Adrenal gland (tissue), 12 donors: ENCODE measurements around the gene TPM1. TPM values are rescaled to one million over a fixed set of nuclear protein-coding genes. Genes with fewer than 3 reads are reported as not detected.
A peak's percentile ranks its signal among the peaks of the same experiment; 100 is the strongest.

Experiments
- DNase-seq, 7 donors: peaks; one replicate each; pipeline ENCODE4 v3.0.0-alpha.2; 2019 to 2020
- H3K27ac ChIP-seq, 5 donors: fragments of 200-600 bp; sonication (generic) in 4 of 5; 1 replicate in 3 of 5; 2 replicates in 2 of 5; pipeline versions ENCODE4 v1.5.1 to v1.8.0; 2016 to 2020; ENCODE audit warnings: mild to moderate bottlenecking in 1 of 5
- H3K27me3 ChIP-seq: fragments of 200-600 bp; 2 replicates; pipeline ENCODE4 v1.8.0; 2021
- H3K36me3 ChIP-seq, 2 donors: fragments of 200-600 bp; replicated peaks in 1 of 2; 1 replicate in 1 of 2; 2 replicates in 1 of 2; pipeline versions ENCODE4 v1.5.1 to v1.8.0; 2018 to 2022
- H3K4me1 ChIP-seq, 2 donors: fragments of 200-600 bp; replicated peaks in 1 of 2; 1 replicate in 1 of 2; 2 replicates in 1 of 2; pipeline versions ENCODE4 v1.5.1 to v1.8.0; 2018 to 2021
- H3K4me3 ChIP-seq, 4 donors: fragments of 200-600 bp; sonication (generic) in 3 of 4; one replicate each; pipeline ENCODE4 v1.5.1; 2016 to 2018
- H3K9me3 ChIP-seq, 3 donors: fragments of 200-600 bp; sonication (generic) in 1 of 3; replicated peaks in 1 of 3; 1 replicate in 2 of 3; 2 replicates in 1 of 3; pipeline versions ENCODE4 v1.5.1 to v1.8.0; 2016 to 2021
- CTCF ChIP-seq, 6 experiments: fragments of 450-650 bp in 4 of 6; fragments of 200-600 bp in 2 of 6; sonication (generic) in 1 of 6; IDR thresholded peaks; 1 replicate in 5 of 6; 2 replicates in 1 of 6; pipeline versions ENCODE4 v1.5.1 to v1.8.0; 2016 to 2021; ENCODE audit warnings: antibody characterized with exemption in 6 of 6, mild to moderate bottlenecking in 2 of 6, moderate library complexity in 1 of 6
- POLR2A ChIP-seq, 2 donors: fragments of 450-650 bp; IDR thresholded peaks; one replicate each; pipeline ENCODE4 v1.6.1; 2017; ENCODE audit warnings: antibody characterized with exemption in 2 of 2, mild to moderate bottlenecking in 2 of 2, moderate library complexity in 1 of 2
- WGBS, 4 donors: extraction: QIAGEN DNeasy Blood & Tissue Kit in 2 of 4; methylation state at CpG; one replicate each; pipeline versions ENCODE4 v1.1.5 to v1.1.7; 2013 to 2017; 5-methylcytosine and 5-hydroxymethylcytosine counted together
- intact Hi-C, 2 donors: fragments of 100-400 bp; cut with DNase I; formaldehyde crosslinking; loops; one replicate each; pipeline versions ENCODE4 v1.14.1 to v1.15.0; 2022 to 2023
- polyA plus RNA-seq, 3 donors: library from polyadenylated mRNA; stranded (reverse); fragments of 200-250 nt in 2 of 3; fragments of 350-450 nt in 1 of 3; fragmentation: Illumina TruSeq in 1 of 3; extraction: RNeasy Lipid Tissue Mini Kit (QIAGEN cat#74804) in 1 of 3; gene quantifications; one replicate each; pipeline ENCODE4 v1.2.3, GENCODE V29; 2013 to 2014
- total RNA-seq, 9 donors: library from RNA; depleted of rRNA in 4 of 9; stranded (reverse); fragments of >200 nt in 4 of 9; fragments of 120-200 nt in 1 of 9; fragmentation: NEBNext Ultra II Directional in 1 of 9; extraction: Animal tissue kit (Norgen Biotek cat#: 25700) in 1 of 9; gene quantifications; one replicate each; pipeline versions ENCODE4 v1.1.0 to v1.2.4, GENCODE V29; 2013 to 2023
- donor health status: healthy with polysubstance abuse.
- donor health status: Bipolar disorder and iron deficiency.
- donor health status: DM: yes; HTN: yes; CAD: no.
- donor health status: DM: no; HTN: no; CAD: no.
- donor health status: DM: no; HTN: no; CAD: no.
- donor health status: DM: yes; HTN: yes; CAD: no.

Gene TPM1
- total and polyA plus RNA-seq, 12 donors, result 81.8 to 246 (median 167) TPM

DNA sequence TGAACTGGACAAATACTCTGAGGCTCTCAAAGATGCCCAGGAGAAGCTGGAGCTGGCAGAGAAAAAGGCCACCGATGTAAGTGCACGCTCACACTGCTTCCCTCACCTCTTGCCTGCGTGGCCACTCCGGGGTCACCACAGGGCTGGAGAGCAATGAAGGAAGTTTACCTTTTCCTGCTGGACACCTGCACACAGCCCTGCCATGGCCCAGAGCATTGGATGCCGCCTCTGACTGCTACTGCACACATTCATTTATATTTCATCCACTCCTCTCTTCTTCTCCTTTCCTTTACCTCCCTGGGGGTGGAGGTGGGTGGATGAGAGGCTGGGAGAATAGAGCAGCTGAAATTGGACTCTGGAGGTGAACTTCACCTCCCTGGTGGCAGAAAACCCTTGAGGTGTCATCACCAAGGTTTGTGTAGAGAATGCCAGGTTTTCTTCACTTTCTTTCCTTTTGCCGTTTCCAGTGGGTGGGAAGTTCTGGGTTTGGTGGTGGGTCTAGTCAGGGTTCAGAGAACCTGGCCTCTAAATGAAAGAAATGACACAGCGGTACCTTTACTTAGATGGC, 1.6 kb downstream of the TPM1 start:
- peaks cover 13 to 22% of the 10 kb centered on the region in 2 donors for H3K4me1 ChIP-seq
- peaks cover 13% of the 10 kb centered on the region for H3K27me3 ChIP-seq
- no peaks in the 10 kb centered on the region for H3K9me3 ChIP-seq
- H3K36me3 ChIP-seq, result no peaks in the 10 kb centered on the region
- intact Hi-C loops, result loop anchor here in 1 of 2 donors (10.0 kb wide), 1 partner anchor 259 kb away; no protein-coding TSS in a partner anchor
- DNase-seq, result no peak
- 39 to 49% (median 43%) methylated on average over 5 to 7 of the region's 7 CpGs for WGBS, 4 donors
- TF ChIP-seq CTCF (IDR thresholded peaks at IDR 0.05) (no peak), POLR2A (IDR thresholded peaks at IDR 0.05) (no peak)
- peak overlapping the region in 2 of 4 donors; percentile 39 to 74 for H3K4me3 ChIP-seq
- peak overlapping the region in 2 of 5 donors; percentile 60 to 77 for H3K27ac ChIP-seq

DNA sequence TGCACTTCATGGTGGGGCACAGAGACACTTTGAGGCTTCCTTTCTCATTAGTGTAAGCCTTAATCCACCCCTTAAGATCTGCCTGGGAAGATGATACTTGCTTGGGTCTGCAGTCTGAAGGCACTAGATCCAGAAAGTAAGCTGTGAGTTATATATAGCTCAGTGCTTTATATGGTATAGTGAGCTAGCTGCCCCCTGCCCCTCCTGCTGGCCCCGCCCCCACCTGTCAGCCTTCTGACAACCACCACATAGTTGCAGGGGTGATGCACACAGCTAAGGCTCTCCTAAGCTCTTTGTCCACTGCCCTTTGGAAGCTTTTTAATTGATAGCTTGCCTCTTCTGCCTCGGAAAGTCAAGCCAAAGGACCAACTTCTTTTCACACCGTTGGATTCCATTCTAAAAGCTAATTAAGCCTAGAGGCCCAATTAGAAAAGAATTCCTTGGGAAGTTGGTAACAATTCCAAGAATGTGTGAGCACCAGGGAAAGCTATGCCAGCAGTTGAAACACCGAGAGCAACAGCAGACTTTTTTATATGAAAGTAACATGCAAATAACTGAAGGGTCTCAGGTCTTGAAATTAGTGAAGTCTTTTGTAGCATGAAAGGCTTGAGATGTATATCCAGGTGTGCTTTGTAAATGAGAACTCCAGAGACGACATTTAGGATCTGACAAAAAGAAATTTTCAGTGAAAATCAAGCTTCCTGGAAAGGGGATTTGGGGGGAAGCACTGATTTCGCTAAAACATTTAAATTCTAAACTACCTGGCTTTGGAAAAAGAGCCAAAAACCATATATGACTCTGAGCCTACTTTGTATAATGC, 2.3 kb downstream of the TPM1 start:
- peaks cover 13% of the 10 kb centered on the region for H3K27me3 ChIP-seq
- no peaks in the 10 kb centered on the region for H3K9me3 ChIP-seq
- H3K36me3 ChIP-seq, result no peaks in the 10 kb centered on the region
- TF ChIP-seq POLR2A (IDR thresholded peaks at IDR 0.05) (no peak), CTCF (IDR thresholded peaks at IDR 0.05) (no peak)
- intact Hi-C loops, result loop anchor here (5.0 to 10.0 kb wide), 4 partner anchors 37 to 263 kb away; no protein-coding TSS in a partner anchor
- H3K4me3 ChIP-seq, result peak overlapping the region in 1 of 4 donors; percentile 74
- 53 to 62% (median 61%) methylated on average over 5 to 6 of the region's 6 CpGs for WGBS, 4 donors
- H3K4me1 ChIP-seq, result peaks cover 20 to 29% of the 10 kb centered on the region in 2 donors
- H3K27ac ChIP-seq, result no peak overlapping the region
- DNase-seq, result no peak

DNA sequence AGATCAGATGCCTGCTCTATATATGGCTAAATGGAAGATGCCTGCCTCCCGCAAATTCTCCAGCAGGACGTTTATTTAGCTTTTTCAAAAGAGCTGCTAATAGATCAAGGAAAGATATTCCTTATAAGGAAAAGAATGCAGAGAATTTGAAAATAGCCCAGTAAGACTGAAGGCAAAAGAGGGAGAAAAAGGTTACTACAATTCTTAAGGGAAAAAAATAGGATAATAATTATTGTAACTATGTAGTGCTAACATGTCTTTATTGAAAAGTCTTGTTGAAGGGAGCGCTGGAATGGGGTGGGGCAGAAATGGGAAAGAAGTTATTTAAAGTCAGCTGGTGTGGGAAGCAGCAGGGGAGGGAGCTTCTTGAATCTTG, 2.9 kb downstream of the TPM1 start:
- Histone ChIP-seq H3K27ac (no peak overlapping the region), H3K4me3 (peak overlapping the region in 1 of 4 donors; percentile 74), H3K27me3 (peaks cover 13% of the 10 kb centered on the region), H3K9me3 (no peaks in the 10 kb centered on the region), H3K36me3 (no peaks in the 10 kb centered on the region), H3K4me1 (peaks cover 26 to 35% of the 10 kb centered on the region in 2 donors)
- no peak for DNase-seq
- 45 to 61% (median 50%) methylated on average over 3 of the region's 3 CpGs for WGBS, 4 donors
- TF ChIP-seq POLR2A (IDR thresholded peaks at IDR 0.05) (peak in 1 of 2 donors; percentile 5), CTCF (IDR thresholded peaks at IDR 0.05) (peak in 1 of 6 experiments; percentile 7)
- intact Hi-C loops, result loop anchor here (5.0 to 10.0 kb wide), 4 partner anchors 37 to 263 kb away; no protein-coding TSS in a partner anchor

- intact Hi-C loops, result loop anchor here (5.0 to 10.0 kb wide), 4 partner anchors 36 to 264 kb away; no protein-coding TSS in a partner anchor
- no peaks in the 10 kb centered on the region for H3K36me3 ChIP-seq
- TF ChIP-seq CTCF (IDR thresholded peaks at IDR 0.05) (no peak), POLR2A (IDR thresholded peaks at IDR 0.05) (no peak)
- peak overlapping the region in 1 of 5 donors; percentile 40 for H3K27ac ChIP-seq
- H3K9me3 ChIP-seq, result no peaks in the 10 kb centered on the region
- H3K4me1 ChIP-seq, result peaks cover 31 to 39% of the 10 kb centered on the region in 2 donors
- WGBS, 4 donors, result 67 to 87% (median 80%) methylated on average over 3 of the region's 3 CpGs
- DNase-seq, result no peak
- H3K4me3 ChIP-seq, result peak overlapping the region in 1 of 4 donors; percentile 74
- H3K27me3 ChIP-seq, result peaks cover 13% of the 10 kb centered on the region
These were observed 3.3 kb downstream of the TPM1 start for GRCh38 chr15:63045879-63046278.
